ENCODE results near the gene KDM5B.

The KDM5B gene

DNA sequence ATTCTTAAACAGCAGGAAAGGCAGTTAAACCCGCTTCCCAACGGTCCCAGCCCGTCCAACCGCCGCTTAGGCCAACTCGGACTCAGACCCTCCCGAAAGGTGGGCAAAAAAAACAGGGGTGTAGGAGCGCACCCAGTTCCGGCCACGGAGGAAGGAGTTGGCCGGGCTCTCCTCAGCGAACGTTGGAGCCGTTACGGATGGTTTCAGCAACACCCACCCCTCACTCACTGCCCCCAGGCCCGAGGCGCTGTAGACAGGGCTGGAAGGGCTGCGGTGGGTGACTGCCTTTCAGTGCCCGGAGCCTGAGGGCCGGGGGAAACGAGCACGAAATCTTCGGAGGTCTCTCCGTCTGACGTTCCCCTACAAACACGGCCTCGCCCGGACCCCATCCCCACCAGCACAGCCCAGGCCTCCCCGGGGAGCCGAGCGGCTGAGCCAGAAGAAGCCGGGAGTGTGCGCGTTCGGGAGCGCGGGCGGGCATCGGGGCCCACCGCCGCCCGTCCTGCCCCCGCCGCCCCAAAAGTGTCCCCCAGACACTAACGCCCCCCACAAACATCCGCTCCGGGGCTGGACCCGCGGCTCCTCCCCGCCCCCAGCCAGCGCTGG, 1.3 kb downstream of the KDM5B start:
- TF ChIP-seq CTCF (IDR thresholded peaks at IDR 0.05; ENCODE audit: insufficient read depth, missing control alignments): no peak
- no peak for FAIRE-seq
- DNase-seq (ENCODE audit: insufficient read length, low spot score): peak; percentile 52

DNA sequence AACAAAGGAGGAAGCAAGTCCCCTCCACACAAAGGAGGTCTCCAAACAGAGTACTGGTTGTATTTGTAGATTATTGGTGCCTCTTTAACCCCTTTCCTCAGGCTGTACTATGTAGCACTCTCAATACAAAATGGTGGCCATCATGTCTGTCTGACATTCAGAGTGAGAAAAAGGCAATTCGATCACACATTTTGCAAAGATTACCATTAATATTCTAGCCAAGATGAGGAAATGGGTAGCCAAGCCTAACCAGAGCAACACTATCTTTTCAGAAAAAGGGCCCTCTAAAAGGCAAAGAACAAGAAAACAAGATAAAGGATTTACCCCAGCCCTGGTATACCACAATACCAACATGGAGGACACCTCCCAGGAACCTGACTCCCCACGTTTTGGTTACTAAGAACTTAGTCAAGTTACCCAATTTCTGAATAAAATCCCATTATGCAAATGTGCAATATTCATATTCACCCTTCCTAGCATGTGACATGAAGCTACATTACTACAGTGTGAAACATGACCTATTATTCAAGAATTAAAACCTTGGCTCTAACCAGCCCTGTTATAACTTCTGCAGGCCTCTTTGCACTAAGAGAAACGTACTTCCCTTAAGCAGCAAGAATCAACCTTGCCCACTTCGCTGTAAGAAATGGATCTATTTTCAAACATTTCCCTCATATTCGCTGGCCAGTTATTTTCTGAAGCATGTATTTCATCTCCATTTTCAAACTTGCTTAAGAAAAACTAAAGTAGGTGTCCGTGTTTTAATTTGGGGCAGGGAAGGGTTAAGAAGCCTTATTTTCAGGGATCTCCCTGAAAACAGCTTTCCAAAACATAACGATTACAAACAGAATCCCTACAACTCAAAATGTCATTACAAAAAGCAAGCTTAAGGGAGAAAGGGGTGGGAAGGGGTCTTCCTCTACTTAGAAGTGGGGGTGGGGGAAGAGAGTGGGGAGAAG, 2.1 kb downstream of the KDM5B start:
- no peak for TF ChIP-seq CTCF (IDR thresholded peaks at IDR 0.05; ENCODE audit: insufficient read depth, missing control alignments)
- FAIRE-seq (peak; percentile 80), DNase-seq (ENCODE audit: insufficient read length, low spot score) (no peak)

- FAIRE-seq (no peak), DNase-seq (ENCODE audit: insufficient read length, low spot score) (no peak)
- no peak for TF ChIP-seq CTCF (IDR thresholded peaks at IDR 0.05; ENCODE audit: insufficient read depth, missing control alignments)
Measured at GRCh38 chr1:202804126-202804525, 4.1 kb downstream of the KDM5B start.

DNA sequence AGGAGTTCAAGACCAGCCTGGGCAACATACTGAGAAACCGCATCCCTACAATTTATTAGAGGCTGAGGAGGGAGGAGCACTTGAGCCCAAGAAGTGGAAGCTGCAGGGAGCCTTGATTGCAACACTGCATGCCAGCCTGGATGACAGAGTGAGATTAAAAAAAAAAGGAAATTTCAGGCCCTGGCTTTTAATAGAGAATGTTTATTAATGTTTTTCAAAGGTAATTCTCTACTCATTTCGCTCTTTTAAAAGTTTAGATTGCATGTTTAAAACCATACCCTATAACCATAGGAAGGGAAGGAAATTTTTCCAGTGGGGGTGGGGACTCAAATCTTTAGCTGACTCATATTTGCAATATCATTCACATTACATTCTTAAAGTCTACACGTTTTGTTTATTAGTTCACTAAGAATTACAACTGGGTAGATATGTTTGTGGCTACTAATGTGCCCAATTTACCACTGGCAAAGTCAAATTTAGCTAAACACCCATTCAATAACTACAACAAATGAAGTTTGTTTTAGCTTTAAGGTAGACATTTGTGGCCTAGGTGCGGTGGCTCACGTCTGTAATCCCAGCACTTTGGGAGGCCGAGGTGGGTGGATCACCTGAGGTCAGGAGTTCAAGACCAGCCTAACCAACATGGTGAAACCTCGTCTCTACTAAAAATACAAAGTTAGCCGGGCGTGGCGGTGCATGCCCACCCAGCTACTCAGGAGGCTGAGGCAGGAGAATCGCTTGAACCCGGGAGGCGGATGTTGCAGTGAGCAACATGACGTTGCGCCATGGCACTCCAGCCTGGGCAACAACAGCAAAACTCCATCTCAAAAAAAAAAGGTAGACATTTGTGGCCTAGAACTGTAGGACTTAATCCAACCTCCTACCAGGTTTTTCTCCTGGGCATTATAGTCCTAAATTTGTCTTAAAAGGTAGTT, 5.0 kb downstream of the KDM5B start:
- DNase-seq (ENCODE audit: insufficient read length, low spot score): no peak
- no peak for TF ChIP-seq CTCF (IDR thresholded peaks at IDR 0.05; ENCODE audit: insufficient read depth, missing control alignments)
- no peak for FAIRE-seq

DNA sequence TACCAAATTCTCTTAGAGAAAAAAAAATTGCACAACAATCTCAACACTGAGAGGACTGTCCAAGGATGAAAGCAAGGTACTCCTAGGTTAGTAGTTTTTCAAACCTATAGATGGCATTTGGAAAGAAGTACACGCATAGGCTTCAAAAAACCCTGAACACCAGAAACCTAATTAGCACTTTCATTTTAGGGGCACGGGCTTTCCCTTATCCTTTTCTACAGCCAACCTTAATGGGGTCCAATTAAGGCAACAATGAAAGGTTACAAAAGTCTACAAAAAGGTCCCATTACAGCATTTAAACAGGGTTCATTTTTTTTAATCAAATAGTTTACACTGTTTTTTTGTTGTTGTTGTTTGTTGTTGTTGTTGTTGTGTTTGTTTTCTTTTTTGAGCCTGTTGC, 6.2 kb downstream of the KDM5B start:
- TF ChIP-seq CTCF (IDR thresholded peaks at IDR 0.05; ENCODE audit: insufficient read depth, missing control alignments): no peak
- FAIRE-seq (no peak), DNase-seq (ENCODE audit: insufficient read length, low spot score) (no peak)

GRCh38 chr1:202801175-202801574, 7.0 kb downstream of the KDM5B start:
- TF ChIP-seq CTCF (IDR thresholded peaks at IDR 0.05; ENCODE audit: insufficient read depth, missing control alignments): no peak
- FAIRE-seq (no peak), DNase-seq (ENCODE audit: insufficient read length, low spot score) (no peak)
